GM12872 (cell line): ENCODE data around the gene SH3RF1.

Experiments used
- CTCF ChIP-seq: IDR thresholded peaks from 3 replicates; pipeline ENCODE4 v1.5.1; 2011; ENCODE audit warnings: low read depth, mild to moderate bottlenecking, low read length, moderate library complexity; ENCODE audit not compliant: insufficient read depth

The SH3RF1 gene

DNA sequence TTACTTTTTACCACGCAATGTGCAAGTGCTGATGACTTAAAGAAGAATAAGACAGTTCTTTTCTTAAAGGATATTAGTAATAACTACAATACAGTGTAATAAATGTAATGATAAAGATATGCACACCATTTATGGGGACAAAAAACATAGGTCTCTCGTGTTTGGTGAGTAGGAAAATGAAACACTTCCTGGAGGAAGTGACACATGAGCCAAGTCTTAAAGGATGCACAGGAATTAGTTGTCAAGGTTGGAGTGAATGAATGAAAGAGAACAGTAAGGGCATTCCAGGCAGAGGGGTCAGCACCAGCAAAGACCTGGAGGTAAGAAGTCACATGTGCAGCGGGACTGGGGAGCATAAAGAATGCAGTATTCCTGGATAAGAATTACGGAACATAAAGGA, 112.7 kb downstream of the SH3RF1 start:
- no peak for TF ChIP-seq CTCF

- TF ChIP-seq CTCF, result no peak
These were observed 114.4 kb downstream of the SH3RF1 start for GRCh38 chr4:169156392-169156791.

DNA sequence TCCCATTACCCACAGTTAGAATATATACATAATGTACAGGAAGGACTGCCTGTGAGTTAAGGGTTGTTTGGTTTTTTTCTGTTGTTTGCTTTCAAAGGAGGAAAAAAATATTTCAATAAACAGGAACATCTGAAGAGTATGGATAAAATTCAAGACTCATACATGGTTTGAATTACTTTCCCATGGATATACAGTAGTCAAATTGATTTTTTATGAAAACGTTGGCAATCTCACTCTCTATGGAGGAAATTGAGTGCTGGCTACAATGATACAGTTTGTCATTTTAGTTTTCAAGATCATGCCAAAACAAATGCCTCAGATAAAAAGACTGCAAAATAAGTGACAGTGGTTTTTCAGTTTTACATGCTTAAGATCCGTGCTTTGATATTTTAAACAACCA, 116.6 kb downstream of the SH3RF1 start:
- no peak for TF ChIP-seq CTCF

DNA sequence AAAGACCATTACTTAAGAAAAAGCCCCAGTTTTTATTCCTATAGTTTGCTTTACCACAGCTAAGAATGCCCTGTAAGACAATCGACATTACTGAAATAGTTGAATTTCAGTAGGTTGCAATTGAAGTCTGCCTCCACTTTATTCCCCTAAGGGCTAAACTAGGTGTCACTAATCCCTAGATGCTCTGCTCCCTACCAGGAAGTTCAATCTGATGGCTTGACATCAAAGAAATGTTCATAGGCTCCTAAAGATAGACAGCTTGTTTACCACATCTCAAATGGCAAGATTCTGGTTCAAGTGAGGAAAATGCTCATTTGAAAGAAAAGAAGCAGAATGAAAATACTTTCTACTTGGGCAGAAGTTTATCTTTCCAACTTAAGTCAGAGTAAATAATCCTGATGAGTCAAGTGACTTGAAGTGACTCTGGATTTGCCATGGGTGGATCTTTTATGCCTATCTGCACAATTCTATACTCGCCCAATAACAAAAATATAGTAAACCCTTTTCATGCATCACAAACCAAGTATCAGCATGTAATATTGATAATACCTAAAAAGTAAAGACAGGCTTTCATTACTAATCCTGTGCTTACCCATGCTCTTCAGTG, 117.2 kb downstream of the SH3RF1 start:
- TF ChIP-seq CTCF, result no peak

GRCh38 chr4:169152899-169153298, 117.9 kb downstream of the SH3RF1 start:
- TF ChIP-seq CTCF, result peak; percentile 19; the same call in 1 of the 3 replicates

GRCh38 chr4:169152098-169152497, 118.7 kb downstream of the SH3RF1 start:
- no peak for TF ChIP-seq CTCF

- no peak for TF ChIP-seq CTCF
These were observed 119.1 kb downstream of the SH3RF1 start for GRCh38 chr4:169151671-169152070.
